Measurements from ENCODE around the gene MMP28.

DNA sequence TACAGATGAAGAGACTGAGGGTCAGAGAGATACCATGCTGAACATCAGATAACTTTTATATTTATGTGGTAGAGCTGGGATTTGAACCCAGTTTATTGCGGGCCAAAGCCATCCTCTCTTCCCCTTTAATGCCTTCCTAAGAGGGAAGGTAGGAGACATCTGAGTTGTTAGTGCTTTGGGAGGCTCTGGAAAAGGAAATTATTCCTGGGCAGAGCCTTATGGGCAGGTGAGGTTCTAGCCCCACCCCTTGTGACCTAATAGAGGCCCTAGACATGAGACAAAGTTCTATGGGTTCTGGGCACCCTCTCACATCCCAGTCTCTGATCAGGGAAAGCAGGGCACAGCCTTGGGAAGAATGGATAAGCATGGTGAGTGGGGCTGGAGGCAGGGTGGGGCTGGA, 34.9 kb downstream of the MMP28 start, which contains the start of gene C17orf50:
- TF ChIP-seq POLR2A (IDR thresholded peaks at IDR 0.05) (no peak), CTCF (IDR thresholded peaks at IDR 0.05) (no peak)
